Measurements from ENCODE around the gene GPATCH1.

DNA sequence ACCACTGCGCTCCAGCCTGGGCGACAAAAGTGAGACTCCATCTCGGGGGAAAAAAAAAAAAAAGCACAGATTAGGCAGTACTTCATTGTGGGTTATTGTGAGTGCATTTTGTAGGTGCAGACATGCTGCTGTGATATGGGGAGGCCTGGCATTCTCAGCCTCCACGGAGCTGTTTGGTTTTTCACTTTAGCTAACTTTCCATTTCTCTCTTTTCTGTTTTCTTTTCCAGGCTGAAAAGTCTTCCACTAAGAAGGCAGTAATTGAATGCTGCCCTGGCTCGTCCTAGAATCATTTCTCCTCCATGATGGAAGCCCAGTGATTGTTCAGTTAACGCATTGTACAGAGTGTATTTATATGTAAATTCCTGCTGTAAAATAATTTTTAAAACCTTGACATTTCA is 48.9 kb downstream of the GPATCH1 start:
- TF ChIP-seq POLR2A (IDR thresholded peaks at IDR 0.05; ENCODE audit: low read length) (no peak), GATA1 (IDR thresholded peaks at IDR 0.05; ENCODE audit: low read depth, low read length) (no peak)

All from erythroblast (primary cell).